K562 (cell line): ENCODE results near the gene SLTM. TPM values are rescaled to one million over a fixed set of nuclear protein-coding genes. Genes with fewer than 3 reads are reported as not detected.

Experiments used
- CHCHD3 ChIP-seq: fragments of 250-450 bp; sonication (Bioruptor Pico); IDR thresholded peaks from 2 replicates; pipeline ENCODE4 v2.1.2; 2022; ENCODE audit warnings: mild to moderate bottlenecking
- ELF1 ChIP-seq: fragments of 200-800 bp; sonication (Bioruptor generic); IDR thresholded peaks from 2 replicates; pipeline ENCODE4 v1.6.1; 2016; ENCODE audit warnings: missing genetic modification characterization, missing compliant biosample characterization
- FOXJ3 ChIP-seq: sonication (generic); formaldehyde crosslinking; IDR thresholded peaks from 2 replicates; pipeline ENCODE4 v1.4.0; 2020; ENCODE audit warnings: mild to moderate bottlenecking, missing genetic modification reagents
- HDGF ChIP-seq: fragments of 450-650 bp; IDR thresholded peaks from 2 replicates; pipeline ENCODE4 v1.6.1; 2016
- JUN ChIP-seq, 2 experiments: sonication (generic) in 1 of 2; formaldehyde crosslinking in 1 of 2; IDR thresholded peaks; 2 replicates each; pipeline versions ENCODE4 v1.6.1 to v1.8.0; 2012 to 2022; ENCODE audit warnings: borderline replicate concordance in 2 of 2, mild to moderate bottlenecking in 2 of 2, improper control_type of control experiment in 1 of 2, low read depth in 1 of 2, low read length in 1 of 2, missing genetic modification reagents in 1 of 2
- MAFF ChIP-seq: IDR thresholded peaks from 2 replicates; pipeline ENCODE4 v1.6.1; 2012; ENCODE audit warnings: low read length, improper control_type of control experiment
- MAZ ChIP-seq, 2 experiments: fragments of 450-650 bp in 1 of 2; sonication (generic) in 1 of 2; formaldehyde crosslinking; IDR thresholded peaks in 1 of 2; conservative IDR thresholded peaks in 1 of 2; 2 replicates each; pipeline versions ENCODE4 v1.4.0 to v1.5.0; 2020; ENCODE audit warnings: mild to moderate bottlenecking in 1 of 2, missing genetic modification reagents in 1 of 2
- NELFE ChIP-seq: IDR thresholded peaks from 2 replicates; pipeline ENCODE4 v1.6.1; 2011; ENCODE audit warnings: mild to moderate bottlenecking; ENCODE audit not compliant: insufficient read depth, insufficient read length
- NFATC3 ChIP-seq: fragments of 450-650 bp; IDR thresholded peaks from 2 replicates; pipeline ENCODE4 v1.6.1; 2017; ENCODE audit warnings: mild to moderate bottlenecking
- PHB ChIP-seq: fragments of 250-450 bp; sonication (Bioruptor Pico); IDR thresholded peaks from 2 replicates; pipeline ENCODE4 v1.5.0; 2021
- TGIF2 ChIP-seq: sonication (generic); formaldehyde crosslinking; IDR thresholded peaks from 2 replicates; pipeline ENCODE4 v1.8.1; 2022; ENCODE audit warnings: mild to moderate bottlenecking, missing genetic modification reagents, moderate library complexity
- TRIM24 ChIP-seq, 2 experiments: fragments of 450-650 bp; IDR thresholded peaks; 2 replicates each; pipeline ENCODE4 v1.6.1; 2016
- ZFP1 ChIP-seq: fragments of 450-650 bp; formaldehyde crosslinking; IDR thresholded peaks from 2 replicates; pipeline ENCODE4 v1.4.0; 2020; ENCODE audit warnings: mild to moderate bottlenecking, mixed read lengths
- ZFX ChIP-seq: sonication (generic); formaldehyde crosslinking; IDR thresholded peaks from 2 replicates; pipeline ENCODE4 v1.8.0; 2022; ENCODE audit warnings: mild to moderate bottlenecking, missing genetic modification reagents, moderate library complexity
- ZZZ3 ChIP-seq: fragments of 450-650 bp; IDR thresholded peaks from 2 replicates; pipeline ENCODE4 v1.6.1; 2016; ENCODE audit warnings: antibody characterized with exemption, mild to moderate bottlenecking, moderate library complexity
- polyA plus RNA-seq, 8 experiments: library from polyadenylated mRNA; depleted of rRNA in 4 of 8; stranded (reverse) in 5 of 8; unstranded in 3 of 8; fragments of >200 nt; fragmentation: Nextera tagmentation in 2 of 8; fragmentation: Illumina TruSeq in 1 of 8; extraction: Ambion mirVana in 2 of 8; extraction: Trizol in 1 of 8; gene quantifications; 2 replicates each; pipeline versions ENCODE4 v1.2.1 to v1.2.3, GENCODE V29; 2011 to 2014; ENCODE audit warnings: inconsistent platforms in 1 of 8, missing spikeins in 1 of 8
- total RNA-seq, 7 experiments: library from RNA; depleted of rRNA in 6 of 7; stranded (reverse); fragments of >200 nt in 6 of 7; fragmentation: Illumina TruSeq in 2 of 7; extraction: Trizol in 2 of 7; gene quantifications; 2 replicates each; pipeline versions ENCODE4 v1.2.1 to v1.2.3, GENCODE V29; 2011 to 2021; ENCODE audit warnings: low replicate concordance in 1 of 7
- TF ChIP-seq, protein P1 (sequence below): fragments of 450-650 bp; IDR thresholded peaks from 2 replicates; pipeline ENCODE4 v1.6.1; 2014; ENCODE audit warnings: low read depth, mild to moderate bottlenecking, moderate library complexity, borderline replicate concordance
- TF ChIP-seq, protein P2 (sequence below): fragments of 250-450 bp; sonication (Bioruptor Pico); IDR thresholded peaks from 2 replicates; pipeline ENCODE4 v1.5.1; 2021; ENCODE audit warnings: mild to moderate bottlenecking
- TF ChIP-seq, protein P3 (sequence below): fragments of 450-650 bp; IDR thresholded peaks from 2 replicates; pipeline ENCODE4 v1.6.1; 2016; ENCODE audit warnings: borderline replicate concordance
- TF ChIP-seq, protein P4 (sequence below): fragments of 450-650 bp; formaldehyde crosslinking; IDR thresholded peaks from 2 replicates; pipeline ENCODE4 v1.4.0; 2020; ENCODE audit warnings: mild to moderate bottlenecking, moderate library complexity
- TF ChIP-seq, protein P5 (sequence below): fragments of 450-650 bp; IDR thresholded peaks from 2 replicates; pipeline ENCODE4 v1.6.1; 2017; ENCODE audit warnings: mild to moderate bottlenecking, moderate library complexity

Gene SLTM
- total and polyA plus RNA-seq, 9 of the 15 experiments (the other 6 are each of a cell fraction or from before 2014, with no cell fraction given), result 39.5 to 163 (median 102) TPM

DNA sequence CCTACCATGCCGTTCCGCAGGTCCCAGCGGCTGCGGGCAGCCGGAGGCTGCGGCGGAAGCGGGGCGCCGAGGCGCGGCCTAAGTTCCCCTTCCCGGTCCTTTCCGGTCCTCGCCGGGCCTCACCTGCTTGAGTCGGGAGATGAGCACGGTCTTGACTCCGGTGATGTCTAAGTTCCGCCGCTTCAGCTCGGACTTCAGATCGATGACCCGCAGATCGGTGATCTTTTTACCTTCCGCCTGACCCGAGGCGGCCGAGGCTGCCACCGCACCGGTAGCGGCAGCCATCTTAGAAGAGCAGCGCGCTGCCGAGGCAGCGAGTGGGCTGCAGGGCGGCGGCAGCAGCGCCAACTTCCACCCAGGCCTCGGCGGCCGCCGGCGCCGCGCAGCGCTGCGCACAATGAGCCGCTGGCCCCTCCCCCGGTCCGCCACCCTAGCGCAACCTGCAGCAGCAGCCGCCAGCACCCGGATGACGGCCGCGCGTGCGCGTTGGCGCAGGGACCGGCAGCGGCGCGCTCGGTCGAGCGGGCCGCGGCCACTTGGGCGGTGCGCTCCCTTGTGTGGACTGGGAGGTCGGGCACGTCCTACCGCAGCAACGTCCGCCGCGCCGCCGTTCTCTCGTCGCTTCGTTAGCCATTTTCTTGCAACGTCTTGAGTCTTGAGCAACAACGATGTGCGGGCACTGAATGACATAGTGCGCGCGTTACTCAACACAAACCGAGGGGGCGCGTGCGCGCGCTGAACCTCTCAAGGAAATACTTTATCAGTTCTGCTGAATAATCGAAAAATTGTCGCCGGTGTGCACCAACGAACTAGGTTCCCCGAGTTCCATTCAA lies at the start of gene SLTM (continued):
- peak in 1 of 2 experiments; percentile 10; a peak in 1 of 4 replicates for TF ChIP-seq TRIM24 (IDR thresholded peaks at IDR 0.05)
- TF ChIP-seq CHCHD3, result peak; percentile 20; the same call in 1 of the 2 replicates
- TF ChIP-seq PHB, result 0 out of 2 replicates have a peak, but pooled peaks have one; percentile 65
- TF ChIP-seq JUN (IDR thresholded peaks at IDR 0.05; ENCODE audit: borderline replicate concordance, low read depth, low read length), result no peak
- TF ChIP-seq JUN (CRISPR knock-in tag; IDR thresholded peaks at IDR 0.05; ENCODE audit: borderline replicate concordance), result peak; percentile 49; the same call in 1 of the 2 replicates
- no peak for TF ChIP-seq NELFE
- TF ChIP-seq NFATC3, result no peak
- peak in 1 of 2 experiments; percentile 60 for TF ChIP-seq MAZ (CRISPR knock-in tag; conservative IDR thresholded peaks at IDR 0.05 in 1 of 2, IDR thresholded peaks at IDR 0.05 in 1 of 2)
- TF ChIP-seq, protein P1, sequence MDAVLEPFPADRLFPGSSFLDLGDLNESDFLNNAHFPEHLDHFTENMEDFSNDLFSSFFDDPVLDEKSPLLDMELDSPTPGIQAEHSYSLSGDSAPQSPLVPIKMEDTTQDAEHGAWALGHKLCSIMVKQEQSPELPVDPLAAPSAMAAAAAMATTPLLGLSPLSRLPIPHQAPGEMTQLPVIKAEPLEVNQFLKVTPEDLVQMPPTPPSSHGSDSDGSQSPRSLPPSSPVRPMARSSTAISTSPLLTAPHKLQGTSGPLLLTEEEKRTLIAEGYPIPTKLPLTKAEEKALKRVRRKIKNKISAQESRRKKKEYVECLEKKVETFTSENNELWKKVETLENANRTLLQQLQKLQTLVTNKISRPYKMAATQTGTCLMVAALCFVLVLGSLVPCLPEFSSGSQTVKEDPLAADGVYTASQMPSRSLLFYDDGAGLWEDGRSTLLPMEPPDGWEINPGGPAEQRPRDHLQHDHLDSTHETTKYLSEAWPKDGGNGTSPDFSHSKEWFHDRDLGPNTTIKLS, result peak; percentile 85
- no peak for TF ChIP-seq HDGF
- TF ChIP-seq, protein P2, sequence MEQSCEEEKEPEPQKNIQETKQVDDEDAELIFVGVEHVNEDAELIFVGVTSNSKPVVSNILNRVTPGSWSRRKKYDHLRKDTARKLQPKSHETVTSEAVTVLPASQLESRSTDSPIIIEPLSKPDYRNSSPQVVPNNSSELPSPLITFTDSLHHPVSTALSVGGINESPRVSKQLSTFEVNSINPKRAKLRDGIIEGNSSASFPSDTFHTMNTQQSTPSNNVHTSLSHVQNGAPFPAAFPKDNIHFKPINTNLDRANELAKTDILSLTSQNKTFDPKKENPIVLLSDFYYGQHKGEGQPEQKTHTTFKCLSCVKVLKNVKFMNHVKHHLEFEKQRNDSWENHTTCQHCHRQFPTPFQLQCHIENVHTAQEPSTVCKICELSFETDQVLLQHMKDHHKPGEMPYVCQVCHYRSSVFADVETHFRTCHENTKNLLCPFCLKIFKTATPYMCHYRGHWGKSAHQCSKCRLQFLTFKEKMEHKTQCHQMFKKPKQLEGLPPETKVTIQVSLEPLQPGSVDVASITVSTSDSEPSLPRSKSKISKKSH (CRISPR knock-in tag), result no peak
- TF ChIP-seq, protein P3, sequence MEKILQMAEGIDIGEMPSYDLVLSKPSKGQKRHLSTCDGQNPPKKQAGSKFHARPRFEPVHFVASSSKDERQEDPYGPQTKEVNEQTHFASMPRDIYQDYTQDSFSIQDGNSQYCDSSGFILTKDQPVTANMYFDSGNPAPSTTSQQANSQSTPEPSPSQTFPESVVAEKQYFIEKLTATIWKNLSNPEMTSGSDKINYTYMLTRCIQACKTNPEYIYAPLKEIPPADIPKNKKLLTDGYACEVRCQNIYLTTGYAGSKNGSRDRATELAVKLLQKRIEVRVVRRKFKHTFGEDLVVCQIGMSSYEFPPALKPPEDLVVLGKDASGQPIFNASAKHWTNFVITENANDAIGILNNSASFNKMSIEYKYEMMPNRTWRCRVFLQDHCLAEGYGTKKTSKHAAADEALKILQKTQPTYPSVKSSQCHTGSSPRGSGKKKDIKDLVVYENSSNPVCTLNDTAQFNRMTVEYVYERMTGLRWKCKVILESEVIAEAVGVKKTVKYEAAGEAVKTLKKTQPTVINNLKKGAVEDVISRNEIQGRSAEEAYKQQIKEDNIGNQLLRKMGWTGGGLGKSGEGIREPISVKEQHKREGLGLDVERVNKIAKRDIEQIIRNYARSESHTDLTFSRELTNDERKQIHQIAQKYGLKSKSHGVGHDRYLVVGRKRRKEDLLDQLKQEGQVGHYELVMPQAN, result no peak
- no peak for TF ChIP-seq TGIF2 (CRISPR knock-in tag)
- TF ChIP-seq, protein P4, sequence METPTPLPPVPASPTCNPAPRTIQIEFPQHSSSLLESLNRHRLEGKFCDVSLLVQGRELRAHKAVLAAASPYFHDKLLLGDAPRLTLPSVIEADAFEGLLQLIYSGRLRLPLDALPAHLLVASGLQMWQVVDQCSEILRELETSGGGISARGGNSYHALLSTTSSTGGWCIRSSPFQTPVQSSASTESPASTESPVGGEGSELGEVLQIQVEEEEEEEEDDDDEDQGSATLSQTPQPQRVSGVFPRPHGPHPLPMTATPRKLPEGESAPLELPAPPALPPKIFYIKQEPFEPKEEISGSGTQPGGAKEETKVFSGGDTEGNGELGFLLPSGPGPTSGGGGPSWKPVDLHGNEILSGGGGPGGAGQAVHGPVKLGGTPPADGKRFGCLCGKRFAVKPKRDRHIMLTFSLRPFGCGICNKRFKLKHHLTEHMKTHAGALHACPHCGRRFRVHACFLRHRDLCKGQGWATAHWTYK, result 0 out of 2 replicates have a peak, but pooled peaks have one; percentile 18
- no peak for TF ChIP-seq FOXJ3 (CRISPR knock-in tag)
- no peak for TF ChIP-seq ZZZ3
- peak; percentile 93 for TF ChIP-seq MAFF
- TF ChIP-seq ELF1 (tag), result peak; percentile 51
- TF ChIP-seq, protein P5, sequence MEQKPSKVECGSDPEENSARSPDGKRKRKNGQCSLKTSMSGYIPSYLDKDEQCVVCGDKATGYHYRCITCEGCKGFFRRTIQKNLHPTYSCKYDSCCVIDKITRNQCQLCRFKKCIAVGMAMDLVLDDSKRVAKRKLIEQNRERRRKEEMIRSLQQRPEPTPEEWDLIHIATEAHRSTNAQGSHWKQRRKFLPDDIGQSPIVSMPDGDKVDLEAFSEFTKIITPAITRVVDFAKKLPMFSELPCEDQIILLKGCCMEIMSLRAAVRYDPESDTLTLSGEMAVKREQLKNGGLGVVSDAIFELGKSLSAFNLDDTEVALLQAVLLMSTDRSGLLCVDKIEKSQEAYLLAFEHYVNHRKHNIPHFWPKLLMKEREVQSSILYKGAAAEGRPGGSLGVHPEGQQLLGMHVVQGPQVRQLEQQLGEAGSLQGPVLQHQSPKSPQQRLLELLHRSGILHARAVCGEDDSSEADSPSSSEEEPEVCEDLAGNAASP, result no peak
- TF ChIP-seq ZFP1 (CRISPR knock-in tag), result no peak
- peak; percentile 99 for TF ChIP-seq ZFX (CRISPR knock-in tag)
